Kidney tubule cell (primary cell): ENCODE results near the gene RFX7.
"Not testable (repeated sequence)": the region's sequence is repeated elsewhere in the genome, so short reads cannot be mapped to it uniquely, and the experiment has no call there.

Experiments used
- DNase-seq: peaks from one replicate; pipeline ENCODE4 v3.0.0-alpha.2; 2018; ENCODE audit warnings: low spot score

Gene RFX7

GRCh38 chr15:56205061-56205876 is 38.4 kb downstream of the RFX7 start:
- DNase-seq = peak; percentile 23

- DNase-seq = not testable (repeated sequence)
Measured at GRCh38 chr15:56203312-56203922, 40.3 kb downstream of the RFX7 start.

- DNase-seq = no peak
Measured at GRCh38 chr15:56202701-56203100, 41.0 kb downstream of the RFX7 start.

GRCh38 chr15:56199038-56199437 is 44.6 kb downstream of the RFX7 start:
- DNase-seq = no peak

- DNase-seq = no peak
Measured at GRCh38 chr15:56194035-56194434, 49.6 kb downstream of the RFX7 start.

GRCh38 chr15:56192659-56193442 is 50.8 kb downstream of the RFX7 start:
- DNase-seq = no peak

GRCh38 chr15:56187665-56188064 is 56.0 kb downstream of the RFX7 start:
- no peak for DNase-seq

- DNase-seq = no peak
Measured at GRCh38 chr15:56185980-56186379, 57.7 kb downstream of the RFX7 start.

GRCh38 chr15:56184516-56184915 is 59.2 kb downstream of the RFX7 start:
- DNase-seq = no peak

- no peak for DNase-seq
Measured at GRCh38 chr15:56180851-56181250, 62.8 kb downstream of the RFX7 start.

GRCh38 chr15:56176996-56177395 is 66.7 kb downstream of the RFX7 start:
- peak; percentile 71 for DNase-seq

GRCh38 chr15:56175788-56176187 is 67.9 kb downstream of the RFX7 start:
- DNase-seq = no peak

- DNase-seq = no peak
Measured at GRCh38 chr15:56174649-56175048, 69.0 kb downstream of the RFX7 start.

GRCh38 chr15:56168394-56168793 is 75.3 kb downstream of the RFX7 start:
- peak; percentile 63 for DNase-seq

- peak; percentile 78 for DNase-seq
Measured at GRCh38 chr15:56165234-56165633, 78.4 kb downstream of the RFX7 start.

- no peak for DNase-seq
Measured at GRCh38 chr15:56160966-56161365, 82.7 kb downstream of the RFX7 start.

- DNase-seq = no peak
Measured at GRCh38 chr15:56156877-56157276, 86.8 kb downstream of the RFX7 start.

GRCh38 chr15:56155278-56155677 is 88.4 kb downstream of the RFX7 start:
- not testable (repeated sequence) for DNase-seq

GRCh38 chr15:56154768-56155167 is 88.9 kb downstream of the RFX7 start:
- DNase-seq = not testable (repeated sequence)

- DNase-seq = no peak
Measured at GRCh38 chr15:56150204-56150603, 93.5 kb downstream of the RFX7 start.

GRCh38 chr15:56148064-56148463 is 95.6 kb downstream of the RFX7 start:
- DNase-seq = no peak

GRCh38 chr15:56146756-56147155 is 96.9 kb downstream of the RFX7 start:
- no peak for DNase-seq

- DNase-seq = no peak
Measured at GRCh38 chr15:56128081-56128480, 115.6 kb downstream of the RFX7 start.
